HG03469 (cell line): ENCODE results near the gene TUBAL3.
"Not testable (repeated sequence)": the region's sequence is repeated elsewhere in the genome, so short reads cannot be mapped to it uniquely, and the experiment has no call there.

Source experiments
- ATAC-seq: cut with Tn5 transposase; IDR thresholded peaks from one replicate; pipeline ENCODE4 v1.9.1; 2021; ENCODE audit warnings: mild to moderate bottlenecking, moderate library complexity, moderate number of reproducible peaks; ENCODE audit not compliant: unreplicated experiment

Gene TUBAL3

GRCh38 chr10:5424751-5425150 lies 20.1 kb upstream of the TUBAL3 start:
- ATAC-seq = no peak

GRCh38 chr10:5423771-5424170 lies 19.1 kb upstream of the TUBAL3 start:
- no peak for ATAC-seq

- no peak for ATAC-seq
These were observed 15.0 kb upstream of the TUBAL3 start for GRCh38 chr10:5419466-5420094.

- no peak for ATAC-seq
These were observed 14.0 kb upstream of the TUBAL3 start for GRCh38 chr10:5418584-5418983.

- no peak for ATAC-seq
These were observed 12.4 kb upstream of the TUBAL3 start for GRCh38 chr10:5416981-5417380.

- ATAC-seq = no peak
These were observed 8.6 kb upstream of the TUBAL3 start for GRCh38 chr10:5413012-5413938.

GRCh38 chr10:5412277-5412941 lies 7.8 kb upstream of the TUBAL3 start, which contains the start of gene NET1:
Gene NET1 (plus strand): TSS chr10:5412557. CDS start chr10:5412693, 136 bp downstream.
- peak; percentile 98 for ATAC-seq

- ATAC-seq = no peak
These were observed 7.3 kb upstream of the TUBAL3 start for GRCh38 chr10:5411941-5412276.

GRCh38 chr10:5410787-5411186 lies 6.2 kb upstream of the TUBAL3 start:
- not testable (repeated sequence) for ATAC-seq

GRCh38 chr10:5406918-5407317 lies 2.3 kb upstream of the TUBAL3 start:
- no peak for ATAC-seq

- no peak for ATAC-seq
These were observed 1.8 kb downstream of the TUBAL3 start for GRCh38 chr10:5402798-5403197.

- no peak for ATAC-seq
These were observed 4.0 kb downstream of the TUBAL3 start for GRCh38 chr10:5400468-5401240.

GRCh38 chr10:5399332-5399731 lies 5.3 kb downstream of the TUBAL3 start:
- no peak for ATAC-seq

- ATAC-seq = no peak
These were observed 7.9 kb downstream of the TUBAL3 start for GRCh38 chr10:5396556-5397300.

GRCh38 chr10:5395168-5395567 lies 9.5 kb downstream of the TUBAL3 start:
- ATAC-seq = no peak

- no peak for ATAC-seq
These were observed 11.1 kb downstream of the TUBAL3 start for GRCh38 chr10:5393529-5393928.

- no peak for ATAC-seq
These were observed 12.8 kb downstream of the TUBAL3 start for GRCh38 chr10:5391790-5392189.

GRCh38 chr10:5390607-5391205 lies 13.9 kb downstream of the TUBAL3 start:
- no peak for ATAC-seq

GRCh38 chr10:5387169-5387568 lies 17.5 kb downstream of the TUBAL3 start:
- ATAC-seq = no peak

- ATAC-seq = no peak
These were observed 19.4 kb downstream of the TUBAL3 start for GRCh38 chr10:5385224-5385623.
